ENCODE results near the gene PSMG4. TPM values are rescaled to one million over a fixed set of nuclear protein-coding genes. Genes with fewer than 3 reads are reported as not detected.

Gene PSMG4
- total and polyA plus RNA-seq, 9 of the 15 experiments (the other 6 are each of a cell fraction or from before 2014, with no cell fraction given): 12.9 to 185 (median 52.0) TPM

DNA sequence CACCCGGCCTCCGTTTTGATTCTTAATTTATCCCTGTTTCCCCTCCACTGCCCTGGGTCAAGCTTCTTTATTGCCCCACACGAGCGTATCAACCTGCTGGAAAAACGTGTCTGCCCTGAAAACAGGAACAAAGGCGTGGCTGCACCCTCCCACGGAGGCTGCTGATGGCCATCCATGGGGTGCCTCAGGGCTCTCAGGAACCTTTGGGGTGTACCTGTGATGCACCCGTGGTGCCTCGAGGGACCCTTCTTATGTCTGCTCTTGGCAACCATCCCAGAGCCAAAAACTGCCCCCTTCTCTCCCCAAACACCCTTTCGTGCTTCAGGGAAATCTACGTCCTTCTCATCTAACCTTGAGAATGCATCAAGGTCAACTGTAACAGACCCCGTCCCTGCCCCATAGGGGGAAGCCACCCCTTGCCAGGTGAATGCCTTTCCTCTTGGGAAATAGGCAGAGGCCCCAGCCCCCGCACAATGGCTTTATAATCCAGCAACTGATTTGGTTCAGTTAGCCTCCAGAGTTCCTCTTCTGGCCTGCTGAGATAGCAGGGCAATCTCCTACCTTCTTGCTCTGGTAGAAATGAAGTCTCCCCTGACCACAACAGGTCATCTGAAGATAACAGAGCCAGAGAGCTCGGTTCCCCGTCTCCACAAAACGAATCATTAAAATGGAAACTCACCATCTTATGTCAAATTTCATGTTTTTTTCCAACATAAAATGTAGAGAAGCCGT, 29.4 kb downstream of the PSMG4 start:
- no peak overlapping the region for H2AFZ ChIP-seq (ENCODE audit: low read depth, low read length)
- intact Hi-C loops (cut with micrococcal nuclease): loop anchor here (5.0 to 10.0 kb wide), 3 partner anchors 44 to 687 kb away; no protein-coding TSS in a partner anchor
- H3K4me2 ChIP-seq (ENCODE audit: insufficient read depth, low read length): peak overlapping the region; percentile 38
- H3K9me3 ChIP-seq (replicated peaks; ENCODE audit: control insufficient read depth, insufficient read depth, low read depth, low read length): no peaks in the 10 kb centered on the region
- CTCF ChIA-PET (ENCODE audit: low intra/inter-chr PET ratio): interaction anchor here (0.6 kb wide), 1 partner anchor 840 kb away, joined by 3 read pairs; no protein-coding TSS in a partner anchor
- peaks cover 26% of the 10 kb centered on the region; the same call in 1 of the 2 replicates for H4K20me1 ChIP-seq (replicated peaks; ENCODE audit: control insufficient read depth, insufficient read depth, low read length)
- 8% methylated on average over 17 of the region's 17 CpGs for WGBS (ENCODE audit: insufficient coverage, low coverage, missing lambda C conversion rate)
- H3K9me1 ChIP-seq (ENCODE audit: control insufficient read depth, insufficient read depth, low read length): peaks cover 7% of the 10 kb centered on the region
- H3K79me2 ChIP-seq (ENCODE audit: control insufficient read depth, insufficient read depth, low read length): no peaks in the 10 kb centered on the region
- peaks cover 36 to 61% of the 10 kb centered on the region in 2 experiments for H3K4me1 ChIP-seq (replicated peaks in 1 of 2; ENCODE audit: control insufficient read depth in 2 of 2, insufficient read depth in 2 of 2, low read length in 2 of 2)
- no peaks in the 10 kb centered on the region for H3K36me3 ChIP-seq (ENCODE audit: control insufficient read depth, insufficient read depth, low read length)
- H3K27me3 ChIP-seq (ENCODE audit: control insufficient read depth in 2 of 2, insufficient read depth in 2 of 2, low read length in 2 of 2): no peaks in the 10 kb centered on the region
- peak; percentile 99 for FAIRE-seq
- H3K4me3 ChIP-seq: no peak overlapping the region
- peak; percentile 92 to 94 (median 92) for DNase-seq (ENCODE audit: extremely low read depth in 1 of 4, low spot score in 3 of 4)
- in situ Hi-C loops (cut with MboI): loop anchor here (10.0 kb wide), 1 partner anchor 307 kb away; no protein-coding TSS in a partner anchor
- no peak overlapping the region for H3K27ac ChIP-seq (ENCODE audit: extremely low read depth, low read depth, low read length)
- POLR2A ChIA-PET: interaction anchor here (0.6 to 1.1 kb wide), 9 partner anchors 11 to 446 kb away, joined by 3 to 4 read pairs (median 3); no protein-coding TSS in a partner anchor
- peak overlapping the region in 1 of 2 experiments; percentile 21; a peak in 1 of 4 replicates for H3K9ac ChIP-seq (ENCODE audit: insufficient read depth in 1 of 2, low read depth in 2 of 2, low read length in 2 of 2)
- BruUV-seq (replicated peaks): no TSS peak
- peak; percentile 84 for ATAC-seq
- TF ChIP-seq SAFB2 (IDR thresholded peaks at IDR 0.05; ENCODE audit: borderline replicate concordance, low read depth, low read length, severe bottlenecking) (no peak), NRF1 (conservative IDR thresholded peaks at IDR 0.05 in 1 of 2, IDR thresholded peaks at IDR 0.05 in 1 of 2) (no peak; a peak in 1 of 4 replicates), SOX6 (IDR thresholded peaks at IDR 0.05) (peak; percentile 96), FOXA3 (CRISPR knock-in tag; conservative IDR thresholded peaks at IDR 0.05 in 1 of 2, IDR thresholded peaks at IDR 0.05 in 1 of 2) (peak in 1 of 2 experiments; percentile 10; a peak in 1 of 4 replicates), ZHX1 (conservative IDR thresholded peaks at IDR 0.05; ENCODE audit: low read length) (no peak), ZNF766 (CRISPR knock-in tag; conservative IDR thresholded peaks at IDR 0.05) (peak; percentile 84), MITF (IDR thresholded peaks at IDR 0.05) (peak; percentile 71), SMARCB1 (IDR thresholded peaks at IDR 0.05; ENCODE audit: insufficient read length, low read depth) (no peak), MYNN (IDR thresholded peaks at IDR 0.05) (peak; percentile 82), MYNN (CRISPR knock-in tag; IDR thresholded peaks at IDR 0.05) (no peak), MAZ (CRISPR knock-in tag; conservative IDR thresholded peaks at IDR 0.05 in 1 of 2, IDR thresholded peaks at IDR 0.05 in 1 of 2) (peak; percentile 64 to 78), BRF2 (IDR thresholded peaks at IDR 0.05; ENCODE audit: borderline replicate concordance, insufficient read depth, insufficient read length) (no peak), SIN3B (IDR thresholded peaks at IDR 0.05; ENCODE audit: low read depth) (no peak), POLR2AphosphoS5 (IDR thresholded peaks at IDR 0.05; ENCODE audit: control insufficient read depth, insufficient read depth, low read depth, low read length) (peak; percentile 99)
- TF ChIP-seq, protein P1, sequence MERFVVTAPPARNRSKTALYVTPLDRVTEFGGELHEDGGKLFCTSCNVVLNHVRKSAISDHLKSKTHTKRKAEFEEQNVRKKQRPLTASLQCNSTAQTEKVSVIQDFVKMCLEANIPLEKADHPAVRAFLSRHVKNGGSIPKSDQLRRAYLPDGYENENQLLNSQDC (CRISPR knock-in tag; IDR thresholded peaks at IDR 0.05): no peak
